SK-N-SH (cell line): ENCODE measurements around the gene CCDC171.

Experiments used
- EP300 ChIP-seq, 2 experiments: IDR thresholded peaks; 2 replicates each; pipeline versions ENCODE4 v1.4.0 to v1.6.1; 2012; ENCODE audit warnings: borderline replicate concordance in 1 of 2, low read depth in 1 of 2, low read length in 1 of 2
- NFIC ChIP-seq: IDR thresholded peaks from 2 replicates; pipeline ENCODE4 v1.4.0; 2012; ENCODE audit warnings: borderline replicate concordance
- POLR2AphosphoS5 ChIP-seq: IDR thresholded peaks from 2 replicates; pipeline ENCODE4 v1.6.1; 2012; ENCODE audit warnings: low read depth, low read length
- TAF1 ChIP-seq: IDR thresholded peaks from 2 replicates; pipeline ENCODE4 v1.6.1; 2012; ENCODE audit warnings: low read depth, mild to moderate bottlenecking, low read length, moderate library complexity, borderline replicate concordance
- TF ChIP-seq, protein P1 (sequence below): fragments of 150-350 bp; IDR thresholded peaks from 2 replicates; pipeline ENCODE4 v1.6.1; 2017; ENCODE audit warnings: antibody characterized with exemption, low read length, low read depth, borderline replicate concordance
- TF ChIP-seq, protein P2 (sequence below): IDR thresholded peaks from 2 replicates; pipeline ENCODE4 v1.4.0; 2012; ENCODE audit warnings: low read depth, borderline replicate concordance
- TF ChIP-seq, protein P3 (sequence below): fragments of 200-600 bp; sonication (generic); IDR thresholded peaks from 2 replicates; pipeline ENCODE4 v1.6.1; 2017; ENCODE audit warnings: antibody characterized with exemption, mild to moderate bottlenecking, moderate library complexity

DNA sequence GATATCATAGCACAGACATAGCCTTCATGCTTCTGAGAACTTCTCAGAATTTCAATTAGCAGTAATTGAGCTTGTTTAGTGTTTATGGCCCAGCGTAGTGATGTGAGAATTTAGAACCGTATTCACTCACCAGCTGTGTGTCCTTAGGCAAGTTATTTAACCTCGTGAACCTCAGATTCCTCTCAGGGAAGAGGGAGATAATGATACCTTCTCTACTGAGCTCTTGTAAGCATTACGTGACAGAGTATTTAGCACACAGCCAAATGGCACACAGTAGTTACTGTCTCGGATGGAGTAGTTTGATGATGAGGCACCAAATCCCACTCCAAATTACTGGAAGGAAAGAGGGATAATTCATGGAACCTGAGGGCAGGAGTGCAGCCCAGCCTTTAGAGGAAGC is 429.3 kb downstream of the CCDC171 start:
- TF ChIP-seq POLR2AphosphoS5 (no peak), EP300 (IDR thresholded peaks at IDR 0.05; ENCODE audit: borderline replicate concordance in 1 of 2, low read depth in 1 of 2, low read length in 1 of 2) (no peak), NFIC (no peak), TAF1 (no peak)
- TF ChIP-seq, protein P1, sequence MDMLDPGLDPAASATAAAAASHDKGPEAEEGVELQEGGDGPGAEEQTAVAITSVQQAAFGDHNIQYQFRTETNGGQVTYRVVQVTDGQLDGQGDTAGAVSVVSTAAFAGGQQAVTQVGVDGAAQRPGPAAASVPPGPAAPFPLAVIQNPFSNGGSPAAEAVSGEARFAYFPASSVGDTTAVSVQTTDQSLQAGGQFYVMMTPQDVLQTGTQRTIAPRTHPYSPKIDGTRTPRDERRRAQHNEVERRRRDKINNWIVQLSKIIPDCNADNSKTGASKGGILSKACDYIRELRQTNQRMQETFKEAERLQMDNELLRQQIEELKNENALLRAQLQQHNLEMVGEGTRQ: no peak
- TF ChIP-seq, protein P2, sequence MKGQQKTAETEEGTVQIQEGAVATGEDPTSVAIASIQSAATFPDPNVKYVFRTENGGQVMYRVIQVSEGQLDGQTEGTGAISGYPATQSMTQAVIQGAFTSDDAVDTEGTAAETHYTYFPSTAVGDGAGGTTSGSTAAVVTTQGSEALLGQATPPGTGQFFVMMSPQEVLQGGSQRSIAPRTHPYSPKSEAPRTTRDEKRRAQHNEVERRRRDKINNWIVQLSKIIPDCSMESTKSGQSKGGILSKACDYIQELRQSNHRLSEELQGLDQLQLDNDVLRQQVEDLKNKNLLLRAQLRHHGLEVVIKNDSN: no peak
- TF ChIP-seq, protein P3, sequence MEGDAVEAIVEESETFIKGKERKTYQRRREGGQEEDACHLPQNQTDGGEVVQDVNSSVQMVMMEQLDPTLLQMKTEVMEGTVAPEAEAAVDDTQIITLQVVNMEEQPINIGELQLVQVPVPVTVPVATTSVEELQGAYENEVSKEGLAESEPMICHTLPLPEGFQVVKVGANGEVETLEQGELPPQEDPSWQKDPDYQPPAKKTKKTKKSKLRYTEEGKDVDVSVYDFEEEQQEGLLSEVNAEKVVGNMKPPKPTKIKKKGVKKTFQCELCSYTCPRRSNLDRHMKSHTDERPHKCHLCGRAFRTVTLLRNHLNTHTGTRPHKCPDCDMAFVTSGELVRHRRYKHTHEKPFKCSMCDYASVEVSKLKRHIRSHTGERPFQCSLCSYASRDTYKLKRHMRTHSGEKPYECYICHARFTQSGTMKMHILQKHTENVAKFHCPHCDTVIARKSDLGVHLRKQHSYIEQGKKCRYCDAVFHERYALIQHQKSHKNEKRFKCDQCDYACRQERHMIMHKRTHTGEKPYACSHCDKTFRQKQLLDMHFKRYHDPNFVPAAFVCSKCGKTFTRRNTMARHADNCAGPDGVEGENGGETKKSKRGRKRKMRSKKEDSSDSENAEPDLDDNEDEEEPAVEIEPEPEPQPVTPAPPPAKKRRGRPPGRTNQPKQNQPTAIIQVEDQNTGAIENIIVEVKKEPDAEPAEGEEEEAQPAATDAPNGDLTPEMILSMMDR: no peak
